Activated CD8-positive, alpha-beta T cell treated with anti-CD3 and anti-CD28 coated beads for 36 hours (primary cell): ENCODE measurements around the gene THBS3. TPM values are rescaled to one million over a fixed set of nuclear protein-coding genes. Genes with fewer than 3 reads are reported as not detected.

Experiments used
- ATAC-seq: fragments of 200-7000 bp; cut with Tn5 transposase; one replicate; pipeline ENCODE4 v1.10.0; 2021; ENCODE audit warnings: mild to moderate bottlenecking, moderate library complexity
- CTCF ChIA-PET: fragments of 350-600 bp; sonication (Branson Sonifier 250); formaldehyde crosslinking; loops from one replicate; lab custom pipeline; 2021; ENCODE audit warnings: antibody characterized with exemption; lab: Charles Lee
- POLR2A ChIA-PET: fragments of 350-600 bp; sonication (Branson Sonifier 250); formaldehyde crosslinking; loops from one replicate; lab custom pipeline; 2021; ENCODE audit warnings: antibody characterized with exemption; lab: Charles Lee
- DNase-seq: peaks from one replicate; pipeline ENCODE4 v3.0.0-alpha.2; 2020
- H3K27ac Mint-ChIP-seq: one replicate; pipeline ENCODE4 v1.8.0; 2021; ENCODE audit warnings: mild to moderate bottlenecking, mixed read lengths
- H3K27me3 Mint-ChIP-seq: one replicate; pipeline ENCODE4 v1.8.0; 2021; ENCODE audit warnings: mixed read lengths
- H3K36me3 Mint-ChIP-seq: one replicate; pipeline ENCODE4 v1.8.0; 2021; ENCODE audit warnings: low read depth, mixed read lengths
- H3K4me1 Mint-ChIP-seq: one replicate; pipeline ENCODE4 v1.8.0; 2021; ENCODE audit warnings: low read depth, mixed read lengths
- H3K4me3 Mint-ChIP-seq: one replicate; pipeline ENCODE4 v1.8.0; 2021; ENCODE audit warnings: mild to moderate bottlenecking, moderate library complexity, mixed read lengths
- H3K9me3 Mint-ChIP-seq: one replicate; pipeline ENCODE4 v1.8.0; 2021; ENCODE audit warnings: mixed read lengths
- CTCF ChIP-seq: fragments of 200-600 bp; IDR thresholded peaks from one replicate; pipeline ENCODE4 v1.8.0; 2022; ENCODE audit warnings: antibody characterized with exemption, mild to moderate bottlenecking
- intact Hi-C: fragments of 100-400 bp; cut with micrococcal nuclease; formaldehyde crosslinking; loops from one replicate; pipeline ENCODE4 v1.10.0; 2022
- total RNA-seq, 2 experiments: library from RNA; stranded (reverse); gene quantifications; one replicate each; pipeline ENCODE4 v1.2.3, GENCODE V29; 2021

THBS3 gene
- total RNA-seq, 2 experiments from 2014 or later: 11.1 to 12.0 TPM

- H3K27ac Mint-ChIP-seq: peak overlapping the region; percentile 98
- no peaks in the 10 kb centered on the region for H3K9me3 Mint-ChIP-seq
- no peak for TF ChIP-seq CTCF
- no peak for DNase-seq
- peaks cover 52% of the 10 kb centered on the region for H3K4me1 Mint-ChIP-seq
- ChIA-PET CTCF (interaction anchor here (0.5 to 13.3 kb wide), 37 partner anchors 8 to 441 kb away, joined by 3 to 312 read pairs (median 6); partner anchors contain the start of genes ADAM15, DPM3, EFNA3 and MTX1), POLR2A (interaction anchor here (0.7 to 6.9 kb wide), 10 partner anchors 13 to 108 kb away, joined by 3 to 57 read pairs (median 4); partner anchors contain the start of gene THBS3)
- H3K27me3 Mint-ChIP-seq: no peaks in the 10 kb centered on the region
- H3K4me3 Mint-ChIP-seq: peak overlapping the region; percentile 96
- H3K36me3 Mint-ChIP-seq: peaks cover 23% of the 10 kb centered on the region
- intact Hi-C loops: no loop called here
- ATAC-seq: peak; percentile 20
Measured at GRCh38 chr1:155171836-155172731, 35.6 kb downstream of the THBS3 start.

GRCh38 chr1:155170806-155171205 lies 36.9 kb downstream of the THBS3 start:
- H3K36me3 Mint-ChIP-seq: peaks cover 23% of the 10 kb centered on the region
- ChIA-PET POLR2A (interaction anchor here (0.9 kb wide), 1 partner anchor 36 kb away, joined by 4 read pairs; no protein-coding TSS in a partner anchor), CTCF (interaction anchor here (0.6 to 13.3 kb wide), 4 partner anchors 23 to 85 kb away, joined by 3 to 312 read pairs (median 125); no protein-coding TSS in a partner anchor)
- intact Hi-C loops: no loop called here
- TF ChIP-seq CTCF: no peak
- no peaks in the 10 kb centered on the region for H3K9me3 Mint-ChIP-seq
- peak overlapping the region; percentile 96 for H3K4me3 Mint-ChIP-seq
- peaks cover 43% of the 10 kb centered on the region for H3K4me1 Mint-ChIP-seq
- DNase-seq: no peak
- peak overlapping the region; percentile 11 for H3K27ac Mint-ChIP-seq
- no peak for ATAC-seq
- no peaks in the 10 kb centered on the region for H3K27me3 Mint-ChIP-seq

- Mint-ChIP-seq H3K4me1 (peaks cover 43% of the 10 kb centered on the region), H3K27ac (no peak overlapping the region), H3K4me3 (no peak overlapping the region), H3K27me3 (no peaks in the 10 kb centered on the region), H3K36me3 (peaks cover 23% of the 10 kb centered on the region), H3K9me3 (no peaks in the 10 kb centered on the region)
- TF ChIP-seq CTCF: no peak
- CTCF ChIA-PET: interaction anchor here (0.6 to 13.3 kb wide), 6 partner anchors 24 to 85 kb away, joined by 3 to 312 read pairs (median 58); no protein-coding TSS in a partner anchor
- ATAC-seq (no peak), DNase-seq (no peak)
- intact Hi-C loops: no loop called here
- POLR2A ChIA-PET: interaction anchor here (0.7 to 0.9 kb wide), 2 partner anchors 36 to 84 kb away, joined by 3 to 4 read pairs; no protein-coding TSS in a partner anchor
Measured at GRCh38 chr1:155170101-155170785, 37.5 kb downstream of the THBS3 start.

- intact Hi-C loops: loop anchor here (5.0 kb wide), 1 partner anchor 62 kb away; no protein-coding TSS in a partner anchor
- DNase-seq (no peak), ATAC-seq (no peak)
- Mint-ChIP-seq H3K4me1 (peaks cover 37% of the 10 kb centered on the region), H3K4me3 (no peak overlapping the region), H3K36me3 (peaks cover 23% of the 10 kb centered on the region), H3K27me3 (no peaks in the 10 kb centered on the region), H3K9me3 (no peaks in the 10 kb centered on the region), H3K27ac (no peak overlapping the region)
- no peak for TF ChIP-seq CTCF
- POLR2A ChIA-PET: interaction anchor here (0.7 to 1.6 kb wide), 3 partner anchors 83 to 195 kb away, joined by 3 to 5 read pairs (median 4); partner anchors contain the start of gene CKS1B
- CTCF ChIA-PET: interaction anchor here (0.8 to 13.3 kb wide), 10 partner anchors 24 to 88 kb away, joined by 3 to 312 read pairs (median 5); no protein-coding TSS in a partner anchor
Measured at GRCh38 chr1:155169541-155169940, 38.2 kb downstream of the THBS3 start.
